ENCODE measurements around the gene ZFC3H1.

GRCh38 chr12:71592841-71593240, 70.8 kb downstream of the ZFC3H1 start:
- TF ChIP-seq POLR2AphosphoS5 (IDR thresholded peaks at IDR 0.05; ENCODE audit: insufficient read depth in 1 of 2, low read depth in 1 of 2) (no peak), CTCF (IDR thresholded peaks at IDR 0.05) (no peak), POLR2A (IDR thresholded peaks at IDR 0.05) (no peak)
